RPMI7951 (cell line): ENCODE data around the gene PRAMEF17. TPM values are rescaled to one million over a fixed set of nuclear protein-coding genes. Genes with fewer than 3 reads are reported as not detected.

ENCODE experiments used
- total RNA-seq: library from RNA; depleted of rRNA; stranded (reverse); fragments of >200 nt; shearing (Covaris generic); gene quantifications from 2 replicates; pipeline ENCODE4 v1.2.3, GENCODE V29; 2014; rRNA removed

PRAMEF17 gene
- total RNA-seq, 1 experiment from 2014 or later, result not detected

Other genes starting within 250 kb of the PRAMEF17 start
- not detected in 2 replicates for gene PRAMEF26, start 233.6 kb upstream of the PRAMEF17 start, total RNA-seq
- gene HNRNPCL4, start 224.0 kb upstream of the PRAMEF17 start, total RNA-seq, result not detected in 2 replicates
- not detected in 2 replicates for gene PRAMEF9, start 217.8 kb upstream of the PRAMEF17 start, total RNA-seq
- not detected in 2 replicates for gene PRAMEF13, start 188.2 kb upstream of the PRAMEF17 start, total RNA-seq
- not detected in 2 replicates for gene PRAMEF18, start 163.5 kb upstream of the PRAMEF17 start, total RNA-seq
- gene PRAMEF5, start 135.4 kb upstream of the PRAMEF17 start, total RNA-seq, result not detected in 2 replicates
- gene PRAMEF8, start 104.5 kb upstream of the PRAMEF17 start, total RNA-seq, result not detected in 2 replicates
- not detected in 2 replicates for gene PRAMEF33, start 86.1 kb upstream of the PRAMEF17 start, total RNA-seq
- gene PRAMEF15, start 74.1 kb upstream of the PRAMEF17 start, total RNA-seq, result not detected in 2 replicates
- gene PRAMEF14, start 42.5 kb upstream of the PRAMEF17 start, total RNA-seq, result not detected in 2 replicates
- not detected in 2 replicates for gene PRAMEF19, start 17.7 kb upstream of the PRAMEF17 start, total RNA-seq
- gene PRAMEF20, start 20.8 kb downstream of the PRAMEF17 start, total RNA-seq, result not detected in 2 replicates
- not detected in 2 replicates for gene LRRC38, start 124.4 kb downstream of the PRAMEF17 start, total RNA-seq
- gene PDPN, start 194.2 kb downstream of the PRAMEF17 start, total RNA-seq, result 1.6 and 2.0 TPM in 2 replicates